HS-27A (cell line): ENCODE data around the gene ATG4D.

Source experiments
- DNase-seq: peaks from one replicate; pipeline ENCODE4 v3.0.0-alpha.2; 2012; ENCODE audit warnings: low read depth, missing footprints

ATG4D gene

GRCh38 chr19:10543420-10544241, at the start of gene ATG4D:
Gene ATG4D, plus strand, starts transcription at chr19:10543904. Its CDS starts 187 bp downstream, at chr19:10544091.
- no peak for DNase-seq

- DNase-seq, result no peak
These were observed 46.3 kb upstream of the ATG4D start for GRCh38 chr19:10497371-10497770.

- no peak for DNase-seq
These were observed 44.0 kb upstream of the ATG4D start for GRCh38 chr19:10499550-10500246.

- no peak for DNase-seq
These were observed 43.5 kb upstream of the ATG4D start for GRCh38 chr19:10500247-10500592.

GRCh38 chr19:10501971-10502523, 41.7 kb upstream of the ATG4D start:
- peak; percentile 26 for DNase-seq

- peak; percentile 62 for DNase-seq
These were observed 41.1 kb upstream of the ATG4D start for GRCh38 chr19:10502524-10503001.

- no peak for DNase-seq
These were observed 40.5 kb upstream of the ATG4D start, which contains the start of gene KEAP1 for GRCh38 chr19:10503002-10503789. Gene KEAP1, minus strand, starts transcription at chr19:10503356. Its CDS starts 3,323 bp downstream, at chr19:10500033.

GRCh38 chr19:10505583-10506229, 38.0 kb upstream of the ATG4D start:
- DNase-seq, result no peak

GRCh38 chr19:10508036-10508435, 35.7 kb upstream of the ATG4D start:
- DNase-seq, result no peak

GRCh38 chr19:10508707-10509106, 35.0 kb upstream of the ATG4D start:
- DNase-seq, result no peak

GRCh38 chr19:10510301-10510802, 33.4 kb upstream of the ATG4D start:
- no peak for DNase-seq

- DNase-seq, result no peak
These were observed 30.5 kb upstream of the ATG4D start for GRCh38 chr19:10513223-10513622.

- DNase-seq, result no peak
These were observed 29.2 kb upstream of the ATG4D start for GRCh38 chr19:10514211-10515145.

GRCh38 chr19:10516064-10516385, 27.7 kb upstream of the ATG4D start:
- DNase-seq, result no peak

- DNase-seq, result no peak
These were observed 26.9 kb upstream of the ATG4D start for GRCh38 chr19:10516671-10517286.

- DNase-seq, result no peak
These were observed 26.3 kb upstream of the ATG4D start, which contains the start of gene S1PR5 for GRCh38 chr19:10517361-10517759. Gene S1PR5, minus strand, starts transcription at chr19:10517447. Its CDS starts 2,436 bp downstream, at chr19:10515011.

- no peak for DNase-seq
These were observed 25.8 kb upstream of the ATG4D start for GRCh38 chr19:10517760-10518443.

- no peak for DNase-seq
These were observed 25.0 kb upstream of the ATG4D start for GRCh38 chr19:10518444-10519361.
